SK-N-MC (cell line): Measurements from ENCODE around the gene SCTR.

Experiments
- EZH2 ChIP-seq: fragments of 200-600 bp; sonication (generic); IDR thresholded peaks from one replicate; pipeline ENCODE4 v1.6.1; 2017; ENCODE audit warnings: antibody characterized with exemption
- FOXP2 ChIP-seq: optimal IDR thresholded peaks from 2 replicates; pipeline ENCODE3; 2011; ENCODE audit warnings: mild to moderate bottlenecking, moderate library complexity; ENCODE audit not compliant: insufficient read depth; ENCODE audit errors: extremely low read length, control extremely low read depth
- POLR2AphosphoS5 ChIP-seq: IDR thresholded peaks from 2 replicates; pipeline ENCODE4 v1.6.1; 2012; ENCODE audit warnings: mild to moderate bottlenecking, low read depth, low read length, borderline replicate concordance

GRCh38 chr2:119426801-119427395, 97.4 kb downstream of the SCTR start:
- TF ChIP-seq EZH2 (no peak), POLR2AphosphoS5 (no peak), FOXP2 (no peak)
